GM12864 (cell line): ENCODE measurements around the gene TMEFF2.

ENCODE experiments used
- DNase-seq: peaks from one replicate; pipeline ENCODE4 v3.0.0-alpha.2; 2011; ENCODE audit warnings: low read depth
- H3K4me3 ChIP-seq: 2 replicates; pipeline ENCODE4 v1.5.1; 2011; ENCODE audit warnings: mild to moderate bottlenecking, low read depth, low read length, control low read depth
- CTCF ChIP-seq: IDR thresholded peaks from 2 replicates; pipeline ENCODE4 v1.5.1; 2011; ENCODE audit warnings: low read depth, mild to moderate bottlenecking, moderate library complexity, low read length, control low read depth, inconsistent platforms; ENCODE audit errors: missing control alignments

TMEFF2 gene

GRCh38 chr2:192011196-192011595 is 183.5 kb downstream of the TMEFF2 start:
- no peak for TF ChIP-seq CTCF
- no peak for DNase-seq
- H3K4me3 ChIP-seq: no peak overlapping the region

- H3K4me3 ChIP-seq: no peak overlapping the region
- no peak for TF ChIP-seq CTCF
- DNase-seq: no peak
Measured at GRCh38 chr2:192010073-192010472, 184.7 kb downstream of the TMEFF2 start.

- no peak overlapping the region for H3K4me3 ChIP-seq
- TF ChIP-seq CTCF: no peak
- DNase-seq: no peak
Measured at GRCh38 chr2:192007581-192008228, 187.0 kb downstream of the TMEFF2 start.

- no peak for DNase-seq
- no peak overlapping the region for H3K4me3 ChIP-seq
- no peak for TF ChIP-seq CTCF
Measured at GRCh38 chr2:192005211-192005610, 189.5 kb downstream of the TMEFF2 start.

GRCh38 chr2:192004188-192004963 is 190.4 kb downstream of the TMEFF2 start:
- no peak for DNase-seq

GRCh38 chr2:192002418-192002817 is 192.3 kb downstream of the TMEFF2 start:
- DNase-seq: no peak
- TF ChIP-seq CTCF: no peak

More at GRCh38 chr2:192004188-192004963, 190.4 kb downstream of the TMEFF2 start:
- no peak overlapping the region for H3K4me3 ChIP-seq
- no peak for TF ChIP-seq CTCF

More at GRCh38 chr2:192002418-192002817, 192.3 kb downstream of the TMEFF2 start:
- H3K4me3 ChIP-seq: no peak overlapping the region
